Fibroblast of the conjunctiva (primary cell): ENCODE data around the gene AHSG.
"Not testable (repeated sequence)": the region's sequence is repeated elsewhere in the genome, so short reads cannot be mapped to it uniquely, and the experiment has no call there.

ENCODE experiments used
- DNase-seq: peaks from one replicate; pipeline ENCODE4 v3.0.0-alpha.2; 2010; ENCODE audit warnings: low read depth

The AHSG gene

GRCh38 chr3:186612721-186613636 is at the start of gene AHSG:
TSS of gene AHSG (plus strand) at chr3:186613060. CDS start at chr3:186613142, 82 bp downstream.
- no peak for DNase-seq

- no peak for DNase-seq
These were observed 48.3 kb upstream of the AHSG start for GRCh38 chr3:186564586-186564985.

- DNase-seq: no peak
These were observed 46.1 kb upstream of the AHSG start for GRCh38 chr3:186566772-186567071.

GRCh38 chr3:186567072-186567921 is 45.6 kb upstream of the AHSG start, which contains the start of gene TBCCD1:
TSS of gene TBCCD1 (minus strand) at chr3:186567339. CDS start at chr3:186564329, 3,010 bp downstream.
- DNase-seq: peak; percentile 67

GRCh38 chr3:186569361-186569760 is 43.5 kb upstream of the AHSG start:
- not testable (repeated sequence) for DNase-seq

GRCh38 chr3:186569779-186570095 is 43.1 kb upstream of the AHSG start:
- no peak for DNase-seq

GRCh38 chr3:186570096-186570940 is 42.5 kb upstream of the AHSG start, which contains the start of gene DNAJB11:
TSS of gene DNAJB11 (plus strand) at chr3:186570720. CDS start at chr3:186570898, 178 bp downstream.
- peak; percentile 99 for DNase-seq

GRCh38 chr3:186570941-186571643 is 41.8 kb upstream of the AHSG start:
- DNase-seq: no peak

GRCh38 chr3:186571644-186572013 is 41.2 kb upstream of the AHSG start:
- no peak for DNase-seq

- DNase-seq: no peak
These were observed 35.3 kb upstream of the AHSG start for GRCh38 chr3:186577521-186577920.

GRCh38 chr3:186580785-186581184 is 32.1 kb upstream of the AHSG start:
- no peak for DNase-seq

GRCh38 chr3:186582541-186582940 is 30.3 kb upstream of the AHSG start:
- DNase-seq: no peak

GRCh38 chr3:186583831-186584230 is 29.0 kb upstream of the AHSG start:
- DNase-seq: no peak

- not testable (repeated sequence) for DNase-seq
These were observed 26.6 kb upstream of the AHSG start for GRCh38 chr3:186586245-186586644.

- DNase-seq: no peak
These were observed 25.7 kb upstream of the AHSG start for GRCh38 chr3:186587183-186587582.

- DNase-seq: no peak
These were observed 24.2 kb upstream of the AHSG start for GRCh38 chr3:186588632-186589031.

GRCh38 chr3:186589121-186589520 is 23.7 kb upstream of the AHSG start:
- no peak for DNase-seq

- DNase-seq: no peak
These were observed 22.8 kb upstream of the AHSG start for GRCh38 chr3:186589856-186590579.

GRCh38 chr3:186590580-186591295 is 22.1 kb upstream of the AHSG start:
- no peak for DNase-seq

- DNase-seq: no peak
These were observed 20.2 kb upstream of the AHSG start for GRCh38 chr3:186592682-186593081.
